Neural progenitor cell (in vitro differentiated cells): ENCODE results near the gene PGC.

Experiments used
- EZH2 ChIP-seq: fragments of 200-600 bp; sonication (generic); IDR thresholded peaks from 2 replicates; pipeline ENCODE4 v1.6.1; 2017; ENCODE audit warnings: antibody characterized with exemption, mild to moderate bottlenecking, moderate library complexity
- EZH2phosphoT487 ChIP-seq: fragments of 200-600 bp; sonication (generic); IDR thresholded peaks from 2 replicates; pipeline ENCODE4 v1.6.1; 2017; ENCODE audit warnings: antibody characterized with exemption
- TF ChIP-seq, protein P1 (sequence below): fragments of 200-600 bp; sonication (generic); IDR thresholded peaks from 2 replicates; pipeline ENCODE4 v1.5.1; 2017; ENCODE audit warnings: antibody characterized with exemption, mild to moderate bottlenecking

DNA sequence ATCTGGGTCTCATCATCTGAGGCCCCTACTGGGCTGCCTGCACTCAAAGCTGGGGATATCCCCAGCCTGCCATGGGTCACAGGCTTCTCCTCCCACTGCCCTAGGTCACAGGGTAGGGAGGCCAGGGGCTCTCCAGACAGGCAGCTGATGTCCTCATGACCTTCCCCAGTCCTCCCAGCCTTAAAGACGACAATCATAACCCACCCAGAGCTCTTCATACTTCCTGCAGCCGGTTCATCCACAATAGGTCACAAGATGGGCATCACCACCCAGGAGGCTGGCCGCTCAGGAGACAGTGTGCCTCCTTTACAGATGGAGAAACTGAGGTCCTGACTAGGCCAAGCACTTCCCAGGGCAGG is 27.0 kb downstream of the PGC start:
- TF ChIP-seq, protein P1, sequence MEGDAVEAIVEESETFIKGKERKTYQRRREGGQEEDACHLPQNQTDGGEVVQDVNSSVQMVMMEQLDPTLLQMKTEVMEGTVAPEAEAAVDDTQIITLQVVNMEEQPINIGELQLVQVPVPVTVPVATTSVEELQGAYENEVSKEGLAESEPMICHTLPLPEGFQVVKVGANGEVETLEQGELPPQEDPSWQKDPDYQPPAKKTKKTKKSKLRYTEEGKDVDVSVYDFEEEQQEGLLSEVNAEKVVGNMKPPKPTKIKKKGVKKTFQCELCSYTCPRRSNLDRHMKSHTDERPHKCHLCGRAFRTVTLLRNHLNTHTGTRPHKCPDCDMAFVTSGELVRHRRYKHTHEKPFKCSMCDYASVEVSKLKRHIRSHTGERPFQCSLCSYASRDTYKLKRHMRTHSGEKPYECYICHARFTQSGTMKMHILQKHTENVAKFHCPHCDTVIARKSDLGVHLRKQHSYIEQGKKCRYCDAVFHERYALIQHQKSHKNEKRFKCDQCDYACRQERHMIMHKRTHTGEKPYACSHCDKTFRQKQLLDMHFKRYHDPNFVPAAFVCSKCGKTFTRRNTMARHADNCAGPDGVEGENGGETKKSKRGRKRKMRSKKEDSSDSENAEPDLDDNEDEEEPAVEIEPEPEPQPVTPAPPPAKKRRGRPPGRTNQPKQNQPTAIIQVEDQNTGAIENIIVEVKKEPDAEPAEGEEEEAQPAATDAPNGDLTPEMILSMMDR: no peak
- no peak for TF ChIP-seq EZH2phosphoT487
- TF ChIP-seq EZH2: no peak
